GM18951 (cell line): ENCODE results near the gene TBCD.

ENCODE experiments used
- POLR2A ChIP-seq: IDR thresholded peaks from 4 replicates; pipeline ENCODE4 v1.6.1; 2011; ENCODE audit warnings: mild to moderate bottlenecking; ENCODE audit not compliant: insufficient read length, insufficient read depth; ENCODE audit errors: extremely low read depth
- in situ Hi-C: fragments of 300-500 bp; cut with MboI; formaldehyde crosslinking; loops from one replicate; pipeline ENCODE4 v1.12.0; 2022; ENCODE audit warnings: low sequenced_read_pairs, mixed read lengths, inconsistent platforms; ENCODE audit not compliant: unreplicated experiment

TBCD gene

DNA sequence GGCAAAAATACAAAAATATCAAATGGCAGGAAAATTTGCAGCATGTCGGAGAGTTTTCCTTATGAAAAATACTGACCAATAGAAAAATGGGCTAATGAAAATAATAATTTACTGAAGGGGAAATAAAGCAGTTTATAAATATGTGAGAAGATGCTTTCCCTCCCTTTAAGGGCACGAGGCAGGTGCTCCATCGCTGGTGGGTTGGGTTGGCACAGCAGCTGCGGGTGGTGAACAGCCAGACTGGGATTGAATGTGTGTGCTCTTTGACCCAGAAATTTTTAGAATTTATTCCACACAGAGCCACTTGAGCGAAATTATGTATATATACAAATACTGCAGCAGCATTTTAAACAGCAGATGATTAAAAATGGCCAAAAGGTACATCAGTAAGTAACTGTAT lies 197.1 kb downstream of the TBCD start:
- in situ Hi-C loops, result no loop called here
- TF ChIP-seq POLR2A, result no peak

DNA sequence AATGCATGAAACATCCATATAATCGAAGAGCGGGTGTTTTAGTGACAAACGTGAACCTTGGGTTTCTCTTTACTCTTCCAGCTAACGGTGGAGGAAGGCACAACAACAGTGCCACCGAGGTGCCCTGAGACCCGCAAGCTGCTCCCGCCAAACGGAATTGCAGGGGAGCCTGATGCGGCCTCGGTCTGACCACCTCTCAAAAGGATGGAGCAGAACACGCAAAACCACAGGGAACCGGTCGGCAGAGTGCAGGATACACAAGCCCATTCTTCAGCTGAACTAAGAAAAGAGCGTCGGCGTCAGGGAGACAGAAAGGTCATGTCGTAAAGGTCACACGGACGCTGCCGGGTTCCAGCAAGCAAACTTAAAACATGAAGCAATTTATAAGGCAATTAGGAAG lies 197.5 kb downstream of the TBCD start:
- TF ChIP-seq POLR2A, result no peak
- in situ Hi-C loops, result no loop called here

DNA sequence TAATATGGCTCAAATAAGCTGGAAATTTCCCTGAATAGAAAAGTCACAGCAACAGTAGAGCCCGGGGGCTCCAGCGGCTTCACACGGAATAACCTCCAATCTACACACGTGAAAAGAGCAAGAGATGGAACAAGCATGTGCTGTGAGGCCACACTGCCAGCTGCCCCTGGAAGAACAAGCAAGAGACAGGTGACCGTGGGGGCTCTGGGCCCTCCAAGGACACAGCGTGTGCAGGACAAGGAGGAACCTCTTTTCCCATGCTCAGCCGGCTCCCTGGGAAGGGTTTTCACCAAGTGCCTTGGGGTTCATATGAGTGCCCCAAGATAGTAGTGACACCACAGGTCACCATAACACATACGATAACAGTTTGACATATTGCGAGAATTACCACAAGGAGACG lies 198.1 kb downstream of the TBCD start:
- in situ Hi-C loops, result loop anchor here (10.0 kb wide), 1 partner anchor 165 kb away; no protein-coding TSS in a partner anchor
- TF ChIP-seq POLR2A, result no peak

DNA sequence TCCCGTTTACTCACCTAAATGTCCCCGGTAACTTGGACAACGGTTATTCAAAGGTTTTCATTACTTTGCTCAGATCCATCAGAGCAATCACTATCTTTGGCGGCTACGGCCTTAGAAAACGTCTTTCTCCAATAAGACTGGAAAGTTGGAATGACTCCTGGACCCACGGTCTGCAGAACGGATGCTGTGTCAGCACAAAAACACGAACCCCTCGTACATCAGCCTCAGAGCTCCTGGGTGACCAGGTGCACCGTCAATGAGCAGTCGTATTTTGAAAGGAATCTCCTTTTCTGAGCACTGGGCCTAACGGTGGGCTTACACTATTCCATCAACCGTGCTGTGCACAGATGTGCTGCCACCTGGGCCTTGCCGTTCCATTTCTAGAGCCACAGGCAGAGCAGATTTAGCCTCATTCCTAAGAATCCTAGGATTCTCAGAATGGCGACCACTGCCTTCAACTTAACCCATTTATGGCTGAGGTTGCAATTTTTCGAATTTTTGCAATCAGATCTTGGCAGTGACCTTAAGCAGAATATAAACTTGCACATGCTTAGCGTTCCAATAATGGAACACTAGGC lies 198.7 kb downstream of the TBCD start:
- TF ChIP-seq POLR2A, result no peak
- in situ Hi-C loops, result loop anchor here (10.0 kb wide), 1 partner anchor 166 kb away; no protein-coding TSS in a partner anchor

DNA sequence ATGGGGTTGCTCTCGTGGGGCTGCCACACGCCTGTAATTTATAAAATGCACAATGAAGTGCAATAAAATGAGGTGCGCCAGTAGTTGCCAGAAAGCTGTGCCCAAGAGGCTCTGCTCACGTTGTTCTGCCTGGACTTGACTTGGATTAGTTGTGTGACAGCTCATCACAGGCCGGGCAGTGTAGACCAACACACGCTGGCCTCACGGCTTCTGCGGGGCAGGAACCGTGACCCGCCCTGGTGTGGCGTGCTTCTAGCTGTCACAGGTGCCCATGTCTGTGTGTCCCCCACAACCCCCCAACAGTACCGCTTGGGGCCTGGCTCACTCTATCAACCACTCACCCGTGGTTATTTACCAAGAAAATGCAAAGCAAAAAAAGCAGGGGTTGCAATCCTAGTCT lies 200.2 kb downstream of the TBCD start:
- TF ChIP-seq POLR2A, result no peak
- in situ Hi-C loops, result loop anchor here (10.0 kb wide), 1 partner anchor 167 kb away; no protein-coding TSS in a partner anchor

DNA sequence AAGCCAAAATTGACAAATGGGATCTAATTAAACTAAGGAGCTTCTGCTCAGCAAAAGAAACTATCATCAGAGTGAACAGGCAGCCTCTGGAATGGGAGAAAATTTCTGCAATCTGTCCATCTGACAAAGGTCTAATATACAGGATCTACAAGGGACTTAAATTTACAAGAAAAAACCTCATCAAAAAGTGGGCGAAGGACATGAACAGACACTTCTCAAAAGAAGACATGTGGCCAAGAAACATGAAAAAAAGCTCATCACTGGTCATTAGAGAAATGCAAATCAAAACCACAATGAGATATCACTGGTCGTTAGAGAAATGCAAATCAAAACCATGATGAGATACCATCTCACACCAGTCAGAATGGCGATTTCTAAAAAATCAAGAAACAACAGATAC lies 203.2 kb downstream of the TBCD start:
- in situ Hi-C loops, result loop anchor here (10.0 kb wide), 1 partner anchor 170 kb away; no protein-coding TSS in a partner anchor

DNA sequence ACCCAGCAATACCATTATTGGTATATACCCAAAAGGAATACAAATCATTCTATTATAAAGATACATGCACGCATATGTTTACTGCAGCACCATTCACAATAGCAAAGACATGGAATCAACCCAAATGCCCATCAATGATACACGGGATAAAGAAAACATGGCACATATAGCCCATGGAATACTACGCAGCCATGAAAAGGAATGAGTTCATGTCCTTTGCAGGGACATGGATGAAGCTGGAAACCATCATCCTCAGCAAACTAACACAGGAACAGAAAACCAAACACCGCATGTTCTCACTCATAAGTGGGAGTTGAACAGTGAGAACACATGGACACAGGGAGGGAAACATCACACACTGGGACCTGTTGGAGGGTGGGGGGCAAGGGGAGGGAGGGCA lies 203.8 kb downstream of the TBCD start:
- in situ Hi-C loops, result loop anchor here (10.0 kb wide), 1 partner anchor 171 kb away; no protein-coding TSS in a partner anchor

DNA sequence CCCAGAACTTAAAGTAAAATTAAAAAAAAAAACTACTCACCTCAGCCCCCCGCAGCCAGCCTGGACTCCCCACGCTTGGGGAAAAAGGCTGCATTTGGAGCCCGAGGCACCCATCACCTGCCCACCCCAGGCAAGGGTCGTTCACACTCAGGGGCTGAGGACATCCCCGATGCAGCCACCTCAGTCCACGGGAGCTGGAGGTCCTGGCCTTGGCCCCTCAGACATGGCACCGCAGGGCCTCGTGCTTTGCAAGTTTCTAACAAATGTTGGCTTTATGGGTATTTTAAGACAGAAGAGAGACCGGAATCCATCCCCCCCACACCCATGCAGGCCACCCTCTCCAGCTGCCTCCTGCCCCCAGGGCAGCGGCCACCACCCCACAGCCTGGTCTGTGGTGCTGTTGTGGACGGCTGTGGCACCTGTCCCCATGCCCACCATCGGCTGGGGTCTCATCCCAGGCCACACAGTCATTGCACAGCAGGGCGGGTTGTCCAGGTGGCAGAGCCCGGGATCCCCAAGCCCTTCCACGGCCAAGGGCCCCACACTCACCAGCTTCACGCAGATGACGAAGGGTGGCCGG lies 204.4 kb downstream of the TBCD start:
- in situ Hi-C loops, result loop anchor here (10.0 kb wide), 1 partner anchor 171 kb away; no protein-coding TSS in a partner anchor
- no peak for TF ChIP-seq POLR2A

GRCh38 chr17:82956726-82957468 lies 205.0 kb downstream of the TBCD start:
- TF ChIP-seq POLR2A, result no peak
- in situ Hi-C loops, result loop anchor here (10.0 kb wide), 1 partner anchor 172 kb away; no protein-coding TSS in a partner anchor

GRCh38 chr17:82957469-82957795 lies 205.6 kb downstream of the TBCD start:
- in situ Hi-C loops, result loop anchor here (10.0 kb wide), 1 partner anchor 173 kb away; no protein-coding TSS in a partner anchor
- no peak for TF ChIP-seq POLR2A

GRCh38 chr17:82957961-82958561 lies 206.2 kb downstream of the TBCD start:
- TF ChIP-seq POLR2A, result no peak
- in situ Hi-C loops, result loop anchor here (10.0 kb wide), 1 partner anchor 173 kb away; no protein-coding TSS in a partner anchor

GRCh38 chr17:82959242-82959930 lies 207.5 kb downstream of the TBCD start:
- in situ Hi-C loops, result loop anchor here (10.0 kb wide), 1 partner anchor 175 kb away; no protein-coding TSS in a partner anchor
- TF ChIP-seq POLR2A, result no peak

DNA sequence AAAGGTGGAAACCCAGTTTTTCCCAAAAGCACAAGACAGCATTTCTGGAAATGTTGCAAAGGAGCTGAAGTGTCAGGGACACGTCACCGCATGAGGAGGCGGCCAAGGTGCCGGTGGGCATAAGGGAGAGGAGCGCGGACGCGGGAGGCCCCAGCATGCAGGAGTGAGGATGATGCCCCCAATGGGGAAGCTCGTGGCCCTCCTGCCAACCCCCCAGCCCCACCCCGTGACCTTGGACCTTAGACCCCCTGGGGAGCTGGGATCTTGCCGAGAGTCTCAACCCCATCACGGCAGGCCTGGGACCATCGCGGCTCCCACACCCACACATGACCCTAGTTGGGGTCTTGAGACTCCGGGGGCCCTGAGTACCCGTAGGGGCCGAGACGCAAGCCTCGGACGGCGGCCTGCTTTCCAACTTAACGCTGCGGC lies 208.1 kb downstream of the TBCD start:
- no peak for TF ChIP-seq POLR2A
- in situ Hi-C loops, result loop anchor here (10.0 kb wide), 1 partner anchor 175 kb away; no protein-coding TSS in a partner anchor
